HepG2 (cell line): ENCODE results near the gene VPS9D1. TPM values are rescaled to one million over a fixed set of nuclear protein-coding genes. Genes with fewer than 3 reads are reported as not detected.

Experiments used
- ATAC-seq: fragments of 200-7000 bp; cut with Tn5 transposase; 3 replicates; pipeline ENCODE4 v1.9.1; 2020; ENCODE audit warnings: mild to moderate bottlenecking, moderate library complexity
- BruUV-seq: library from RNA; stranded (reverse); fragments of 400-500 nt; replicated peaks from 2 replicates; lab custom pipeline; 2021; lab: Mats Ljungman, UMichigan
- CTCF ChIA-PET: fragments of 300-600 bp; formaldehyde crosslinking; extraction: SDS; loops from one replicate; lab custom pipeline; 2021; ENCODE audit warnings: low total read pairs, inconsistent platforms, low intra/inter-chr PET ratio; lab: Yijun Ruan, JAX
- POLR2A ChIA-PET: fragments of 350-600 bp; sonication (Branson Sonifier 250); formaldehyde crosslinking; loops from one replicate; lab custom pipeline; 2020; ENCODE audit warnings: antibody characterized with exemption, inconsistent platforms; lab: Yijun Ruan, JAX
- DNase-seq: peaks from one replicate; pipeline ENCODE4 v3.0.0-alpha.2; 2015; ENCODE audit warnings: low spot score
- FAIRE-seq: peaks from 3 replicates; lab custom pipeline; 2011; peaks lifted over from hg19 to GRCh38; lab: Jason Lieb, UNC
- H2AFZ ChIP-seq: one replicate; pipeline ENCODE4 v1.6.1; 2011; ENCODE audit warnings: low read length, inconsistent platforms
- H3K27ac ChIP-seq: fragments of 300-600 bp; 3 replicates; pipeline ENCODE4 v1.8.0; 2011; ENCODE audit warnings: mixed run types, mild to moderate bottlenecking, mixed read lengths, low read length, inconsistent platforms; ENCODE audit not compliant: insufficient read depth; ENCODE audit errors: extremely low read length
- H3K27me3 ChIP-seq, 2 experiments: fragments of 200-600 bp in 1 of 2; 2 replicates in 1 of 2; 3 replicates in 1 of 2; pipeline versions ENCODE4 v1.6.0 to v1.8.0; 2011; ENCODE audit warnings: low read length in 2 of 2, mild to moderate bottlenecking in 2 of 2, moderate library complexity in 2 of 2, inconsistent platforms in 1 of 2; ENCODE audit not compliant: insufficient read depth in 2 of 2, control insufficient read depth in 1 of 2
- H3K36me3 ChIP-seq, 2 experiments: fragments of 200-600 bp in 1 of 2; replicated peaks in 1 of 2; 2 replicates in 1 of 2; 3 replicates in 1 of 2; pipeline versions ENCODE4 v1.5.1 to v1.8.0; 2011; ENCODE audit warnings: low read length in 2 of 2, inconsistent platforms in 1 of 2; ENCODE audit not compliant: insufficient read depth in 2 of 2, control insufficient read depth in 1 of 2
- H3K4me1 ChIP-seq: 2 replicates; pipeline ENCODE4 v1.5.1; 2012; ENCODE audit warnings: low read length, inconsistent platforms; ENCODE audit not compliant: insufficient read depth
- H3K4me2 ChIP-seq: 2 replicates; pipeline ENCODE4 v1.6.0; 2011; ENCODE audit warnings: low read depth, low read length, inconsistent platforms
- H3K4me3 ChIP-seq, 3 experiments: fragments of 200-600 bp in 1 of 3; sonication (generic), shearing (Covaris generic) in 1 of 3; replicated peaks in 1 of 3; 2 replicates each; pipeline ENCODE4 v1.5.1; 2011 to 2016; ENCODE audit warnings: low read length in 3 of 3, inconsistent platforms in 2 of 3, low read depth in 2 of 3, mild to moderate bottlenecking in 2 of 3, control low read depth in 1 of 3, mixed read lengths in 1 of 3; ENCODE audit not compliant: insufficient read depth in 1 of 3
- H3K79me2 ChIP-seq: one replicate; pipeline ENCODE4 v1.6.1; 2011; ENCODE audit warnings: low read length, inconsistent platforms; ENCODE audit not compliant: insufficient read depth
- H3K9ac ChIP-seq: 2 replicates; pipeline ENCODE4 v1.6.0; 2011; ENCODE audit warnings: mild to moderate bottlenecking, low read depth, low read length, inconsistent platforms; ENCODE audit not compliant: insufficient read depth
- H3K9me3 ChIP-seq: 2 replicates; pipeline ENCODE4 v1.5.1; 2012; ENCODE audit warnings: mild to moderate bottlenecking, low read length
- H4K20me1 ChIP-seq: 2 replicates; pipeline ENCODE4 v1.6.0; 2011; ENCODE audit warnings: inconsistent platforms, mild to moderate bottlenecking, low read length, moderate library complexity; ENCODE audit not compliant: insufficient read depth
- AGO2 ChIP-seq: fragments of 200-400 bp; formaldehyde crosslinking; optimal IDR thresholded peaks from 2 replicates; pipeline ENCODE3; 2017; ENCODE audit warnings: mild to moderate bottlenecking, low read depth, low read length, moderate library complexity
- CCAR2 ChIP-seq: fragments of 200-400 bp; formaldehyde crosslinking; optimal IDR thresholded peaks from 2 replicates; pipeline ENCODE3; 2018; ENCODE audit warnings: low read depth, mild to moderate bottlenecking, low read length, moderate library complexity
- FLYWCH1 ChIP-seq: sonication (generic); formaldehyde crosslinking; IDR thresholded peaks from 2 replicates; pipeline ENCODE4 v1.8.1; 2023; ENCODE audit warnings: mild to moderate bottlenecking, missing genetic modification reagents
- FOXC1 ChIP-seq: sonication (generic); formaldehyde crosslinking; IDR thresholded peaks from 2 replicates; pipeline ENCODE4 v1.8.0; 2022; ENCODE audit warnings: mild to moderate bottlenecking, missing genetic modification reagents, borderline replicate concordance
- GPBP1L1 ChIP-seq: sonication (generic); formaldehyde crosslinking; IDR thresholded peaks from 2 replicates; pipeline ENCODE4 v1.5.0; 2020; ENCODE audit warnings: mild to moderate bottlenecking, missing genetic modification reagents
- HMG20B ChIP-seq: conservative IDR thresholded peaks from 2 replicates; pipeline ENCODE4 v1.6.1; 2016; ENCODE audit warnings: missing genetic modification reagents, missing compliant biosample characterization
- HNRNPL ChIP-seq: fragments of 200-400 bp; formaldehyde crosslinking; IDR thresholded peaks from 2 replicates; pipeline ENCODE4 v1.6.1; 2017; ENCODE audit warnings: mild to moderate bottlenecking, low read depth, low read length
- RBFOX2 ChIP-seq: fragments of 200-400 bp; formaldehyde crosslinking; IDR thresholded peaks from 2 replicates; pipeline ENCODE4 v1.6.1; 2017; ENCODE audit warnings: low read depth, mild to moderate bottlenecking, low read length
- RBM22 ChIP-seq: fragments of 200-400 bp; formaldehyde crosslinking; optimal IDR thresholded peaks from 2 replicates; pipeline ENCODE3; 2017; ENCODE audit warnings: mild to moderate bottlenecking, low read length, moderate library complexity
- RFXANK ChIP-seq: IDR thresholded peaks from 2 replicates; pipeline ENCODE4 v1.6.1; 2016
- SALL1 ChIP-seq: sonication (generic); formaldehyde crosslinking; IDR thresholded peaks from 2 replicates; pipeline ENCODE4 v1.8.0; 2022; ENCODE audit warnings: mild to moderate bottlenecking, missing genetic modification reagents
- SOX5 ChIP-seq: IDR thresholded peaks from 2 replicates; pipeline ENCODE4 v1.6.1; 2016; ENCODE audit warnings: borderline replicate concordance
- SPEN ChIP-seq: sonication (generic); formaldehyde crosslinking; IDR thresholded peaks from 2 replicates; pipeline ENCODE4 v1.5.1; 2020; ENCODE audit warnings: low read depth, mild to moderate bottlenecking, missing genetic modification reagents
- STAT5B ChIP-seq: sonication (generic); formaldehyde crosslinking; IDR thresholded peaks from 2 replicates; pipeline ENCODE4 v1.4.0; 2020; ENCODE audit warnings: missing genetic modification reagents
- ZBTB8A ChIP-seq: sonication (generic); formaldehyde crosslinking; IDR thresholded peaks from 2 replicates; pipeline ENCODE4 v1.4.0; 2020; ENCODE audit warnings: mild to moderate bottlenecking, low read depth, missing genetic modification reagents, borderline replicate concordance
- ZNF281 ChIP-seq: sonication (generic); formaldehyde crosslinking; IDR thresholded peaks from 2 replicates; pipeline ENCODE4 v1.4.0; 2020; ENCODE audit warnings: missing genetic modification reagents, borderline replicate concordance
- ZNF512B ChIP-seq: sonication (generic); formaldehyde crosslinking; IDR thresholded peaks from 2 replicates; pipeline ENCODE4 v1.5.1; 2020; ENCODE audit warnings: missing genetic modification reagents, mild to moderate bottlenecking, borderline replicate concordance
- WGBS: methylation state at CpG from one replicate; pipeline ENCODE4 v1.1.6; 2017; ENCODE audit warnings: low lambda C conversion rate; 5-methylcytosine and 5-hydroxymethylcytosine counted together
- in situ Hi-C: cut with HindIII; loops from 2 replicates; pipeline ENCODE4 v1.10.0; 2017; ENCODE audit warnings: low pct_unique_long_range_greater_than_20kb; ENCODE audit not compliant: extremely low pct_ligation_motif_present
- intact Hi-C: fragments of 100-400 bp; cut with micrococcal nuclease; formaldehyde crosslinking; loops from one replicate; pipeline ENCODE4 v1.10.0; 2022; ENCODE audit not compliant: unreplicated experiment
- polyA plus RNA-seq, 8 experiments: library from polyadenylated mRNA; depleted of rRNA in 3 of 8; stranded (reverse) in 7 of 8; unstranded in 1 of 8; fragments of >200 nt; fragmentation: Illumina TruSeq in 4 of 8; extraction: Trizol in 4 of 8; gene quantifications; 2 replicates each; pipeline versions ENCODE4 v1.2.1 to v1.2.3, GENCODE V29; 2011 to 2016; ENCODE audit warnings: low read depth in 4 of 8, missing spikeins in 1 of 8, mixed read lengths in 1 of 8; ENCODE audit not compliant: insufficient read depth in 1 of 8
- total RNA-seq, 5 experiments: library from RNA; depleted of rRNA; stranded (reverse); fragments of >200 nt; fragmentation: Illumina TruSeq; extraction: Trizol; gene quantifications; 2 replicates each; pipeline ENCODE4 v1.2.3, GENCODE V29; 2016; ENCODE audit warnings: low read depth in 1 of 5

Gene VPS9D1
- total and polyA plus RNA-seq, 2 of the 13 experiments (the other 11 are each of a cell fraction or from before 2014, with no cell fraction given), result 10.1 to 13.2 TPM

GRCh38 chr16:89733322-89733721, 12.6 kb upstream of the VPS9D1 start (continued):
- TF ChIP-seq CCAR2 (no peak), STAT5B (CRISPR knock-in tag) (no peak), SPEN (no peak), SALL1 (no peak), HMG20B (CRISPR knock-in tag) (no peak), ZBTB8A (CRISPR knock-in tag) (no peak), RBM22 (peak; percentile 5)
- TF ChIP-seq, all 625 proteins: peak for 3

GRCh38 chr16:89732918-89733242, 12.2 kb upstream of the VPS9D1 start:
- ChIA-PET POLR2A (no interaction called here), CTCF (no interaction called here)
- no peak for DNase-seq
- no peak for ATAC-seq
- Histone ChIP-seq H3K9me3 (no peaks in the 10 kb centered on the region), H3K27me3 (no peaks in the 10 kb centered on the region), H2AFZ (no peak overlapping the region), H3K9ac (no peak overlapping the region), H4K20me1 (no peaks in the 10 kb centered on the region), H3K27ac (no peak overlapping the region), H3K36me3 (peaks cover 37 to 71% of the 10 kb centered on the region in 2 experiments), H3K4me3 (no peak overlapping the region), H3K4me2 (no peak overlapping the region), H3K79me2 (no peaks in the 10 kb centered on the region), H3K4me1 (peaks cover 21% of the 10 kb centered on the region)
- in situ Hi-C loops, result no loop called here
- FAIRE-seq, result no peak
- intact Hi-C loops, result no loop called here
- BruUV-seq, result no TSS peak
- 97% methylated on average over 9 of the region's 9 CpGs for WGBS
- TF ChIP-seq RBFOX2 (peak; percentile 30), FLYWCH1 (CRISPR knock-in tag) (no peak), HNRNPL (0 out of 2 replicates have a peak, but pooled peaks have one; percentile 43), FOXC1 (no peak), ZNF512B (0 out of 2 replicates have a peak, but pooled peaks have one; percentile 57), RFXANK (CRISPR knock-in tag) (no peak), ZNF281 (CRISPR knock-in tag) (no peak), GPBP1L1 (no peak), AGO2 (peak; percentile 86), SOX5 (CRISPR knock-in tag) (no peak)
